A673 (cell line): ENCODE results near the gene COL28A1.

Source experiments
- EZH2 ChIP-seq: fragments of 200-600 bp; sonication (generic); IDR thresholded peaks from 2 replicates; pipeline ENCODE4 v1.6.1; 2017; ENCODE audit warnings: borderline replicate concordance, low read depth, mild to moderate bottlenecking, mixed read lengths, antibody characterized with exemption, low read length; ENCODE audit not compliant: poor library complexity, severe bottlenecking
- TF ChIP-seq, protein P1 (sequence below): fragments of 300-800, 200-600 bp; sonication (generic); conservative IDR thresholded peaks from 2 replicates; pipeline ENCODE4 v1.5.1; 2017; ENCODE audit warnings: low read depth, mild to moderate bottlenecking, antibody characterized with exemption, low read length, moderate library complexity, mixed read lengths

DNA sequence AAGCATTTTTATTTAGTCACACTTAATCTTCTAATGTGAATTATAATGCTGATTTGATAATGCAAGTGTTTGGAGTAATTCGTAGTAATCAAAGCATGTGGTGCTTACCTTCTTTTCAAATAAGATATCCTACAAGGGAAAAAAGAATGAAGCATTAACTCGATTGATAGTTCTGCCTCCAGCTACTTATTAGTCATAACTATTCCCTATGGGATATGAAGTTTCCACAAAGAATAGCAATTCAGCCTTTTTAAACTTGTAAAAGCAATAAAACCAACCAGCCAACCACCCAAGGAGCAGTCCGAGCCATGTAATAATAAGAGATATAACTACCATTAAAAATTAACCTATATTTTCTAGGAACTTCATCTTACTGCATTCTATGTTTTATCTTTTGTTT, 11.6 kb downstream of the COL28A1 start:
- TF ChIP-seq, protein P1, sequence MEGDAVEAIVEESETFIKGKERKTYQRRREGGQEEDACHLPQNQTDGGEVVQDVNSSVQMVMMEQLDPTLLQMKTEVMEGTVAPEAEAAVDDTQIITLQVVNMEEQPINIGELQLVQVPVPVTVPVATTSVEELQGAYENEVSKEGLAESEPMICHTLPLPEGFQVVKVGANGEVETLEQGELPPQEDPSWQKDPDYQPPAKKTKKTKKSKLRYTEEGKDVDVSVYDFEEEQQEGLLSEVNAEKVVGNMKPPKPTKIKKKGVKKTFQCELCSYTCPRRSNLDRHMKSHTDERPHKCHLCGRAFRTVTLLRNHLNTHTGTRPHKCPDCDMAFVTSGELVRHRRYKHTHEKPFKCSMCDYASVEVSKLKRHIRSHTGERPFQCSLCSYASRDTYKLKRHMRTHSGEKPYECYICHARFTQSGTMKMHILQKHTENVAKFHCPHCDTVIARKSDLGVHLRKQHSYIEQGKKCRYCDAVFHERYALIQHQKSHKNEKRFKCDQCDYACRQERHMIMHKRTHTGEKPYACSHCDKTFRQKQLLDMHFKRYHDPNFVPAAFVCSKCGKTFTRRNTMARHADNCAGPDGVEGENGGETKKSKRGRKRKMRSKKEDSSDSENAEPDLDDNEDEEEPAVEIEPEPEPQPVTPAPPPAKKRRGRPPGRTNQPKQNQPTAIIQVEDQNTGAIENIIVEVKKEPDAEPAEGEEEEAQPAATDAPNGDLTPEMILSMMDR, result no peak
- TF ChIP-seq EZH2, result no peak
